SK-N-MC (cell line): ENCODE measurements around the gene ANKRD44.

Experiments used
- FOXP2 ChIP-seq: optimal IDR thresholded peaks from 2 replicates; pipeline ENCODE3; 2011; ENCODE audit warnings: mild to moderate bottlenecking, moderate library complexity; ENCODE audit not compliant: insufficient read depth; ENCODE audit errors: extremely low read length, control extremely low read depth
- POLR2AphosphoS5 ChIP-seq: IDR thresholded peaks from 2 replicates; pipeline ENCODE4 v1.6.1; 2012; ENCODE audit warnings: mild to moderate bottlenecking, low read depth, low read length, borderline replicate concordance

- TF ChIP-seq POLR2AphosphoS5 = no peak
- TF ChIP-seq FOXP2 = no peak
These were observed 30.4 kb downstream of the ANKRD44 start for GRCh38 chr2:197280015-197280702.
